Suppressor macrophage treated with lipopolysaccharide for 1 hour (primary cell): ENCODE results near the gene DSE.

Experiments
- DNase-seq, 3 donors: peaks; one replicate each; pipeline ENCODE4 v3.0.0-alpha.2; 2020 to 2022

DSE gene

DNA sequence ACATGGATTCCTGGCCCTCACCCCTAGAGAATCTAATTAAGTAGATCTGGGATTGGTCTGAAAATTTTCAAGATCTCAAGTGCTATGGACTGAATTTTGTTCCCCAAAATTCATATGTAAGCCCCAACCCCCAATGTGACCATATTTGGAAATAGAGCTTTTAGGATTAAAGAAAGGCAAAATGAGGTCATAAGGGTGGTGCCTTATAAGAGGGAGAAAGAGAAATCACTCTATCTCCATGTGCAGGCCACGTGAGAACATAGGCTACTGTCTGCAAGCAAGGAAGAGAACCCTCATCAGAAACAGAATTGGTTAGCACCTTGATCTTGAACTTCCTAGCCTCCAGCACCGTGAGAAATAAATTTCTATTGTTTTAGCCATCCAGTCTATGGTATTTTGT lies 8.5 kb upstream of the DSE start:
- DNase-seq = no peak

DNA sequence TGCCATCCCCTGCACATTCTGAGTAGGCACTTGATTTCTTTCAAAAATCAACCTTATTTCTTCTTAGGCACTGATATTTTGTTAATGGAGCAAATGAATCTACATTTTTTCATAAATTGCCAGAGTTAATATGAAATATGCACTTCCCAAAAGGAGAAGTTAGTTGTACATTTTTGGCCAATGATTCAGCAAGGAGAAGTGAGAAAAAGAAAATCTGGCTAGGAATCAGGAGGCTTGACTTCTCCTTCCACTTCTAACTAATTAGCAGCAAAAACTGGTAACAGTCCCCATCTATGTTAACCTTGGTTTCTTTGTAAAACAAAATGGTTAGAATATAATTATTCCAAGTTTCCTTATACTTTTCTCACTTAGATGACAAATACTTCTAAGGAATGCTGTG lies 7.0 kb upstream of the DSE start:
- peak; percentile 64 to 89 (median 86) for DNase-seq

- DNase-seq = peak; percentile 51 to 82 (median 68)
Measured at GRCh38 chr6:116364321-116364720, 6.4 kb upstream of the DSE start.

- DNase-seq = no peak
Measured at GRCh38 chr6:116365743-116366142, 5.0 kb upstream of the DSE start.

DNA sequence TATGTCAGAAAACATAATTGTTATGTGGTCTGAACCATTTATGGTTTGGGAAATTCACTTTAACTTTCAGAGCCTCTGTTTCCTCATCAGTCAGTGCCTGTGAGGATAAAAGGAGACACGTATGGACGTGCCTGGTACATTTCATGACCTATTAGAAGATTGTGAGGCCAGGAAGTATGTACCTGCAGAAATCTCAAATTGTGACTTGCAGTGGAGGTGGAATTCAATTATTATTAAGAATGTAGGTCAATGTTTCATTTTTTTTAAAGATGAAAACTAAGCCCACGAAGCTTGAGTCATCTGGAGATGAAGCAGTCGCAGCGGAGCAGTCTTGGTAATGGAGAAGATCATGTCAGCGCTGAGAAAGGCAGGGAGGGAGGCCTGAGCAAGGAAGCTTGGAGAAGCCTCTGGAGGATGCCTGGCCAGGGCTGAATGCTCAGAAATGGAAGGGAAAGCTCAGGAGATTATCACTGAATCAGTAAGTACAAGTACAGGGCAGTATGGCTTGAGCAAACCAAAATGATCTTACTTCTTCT lies 3.9 kb upstream of the DSE start:
- DNase-seq = no peak

DNA sequence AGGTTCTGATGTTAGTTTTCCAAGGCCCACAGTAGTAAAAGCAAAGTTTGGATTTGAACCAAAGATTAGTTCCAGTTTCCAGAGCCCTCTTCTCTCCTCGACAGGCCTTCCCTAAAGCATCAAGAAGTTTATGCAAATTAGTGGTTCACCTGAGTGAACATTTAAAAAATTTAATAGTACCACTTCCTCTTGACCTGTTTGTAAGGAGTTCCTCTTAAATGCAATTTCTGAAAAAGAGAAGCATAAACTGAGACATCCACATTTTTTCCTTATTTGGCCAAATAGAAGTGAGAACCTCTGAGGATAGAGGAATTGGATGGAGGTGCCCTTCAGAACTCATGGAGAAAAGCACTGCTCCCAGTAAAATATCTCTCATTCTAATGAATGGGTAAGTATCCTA lies 1.2 kb upstream of the DSE start:
- peak in 1 of 3 donors; percentile 43 for DNase-seq

DNA sequence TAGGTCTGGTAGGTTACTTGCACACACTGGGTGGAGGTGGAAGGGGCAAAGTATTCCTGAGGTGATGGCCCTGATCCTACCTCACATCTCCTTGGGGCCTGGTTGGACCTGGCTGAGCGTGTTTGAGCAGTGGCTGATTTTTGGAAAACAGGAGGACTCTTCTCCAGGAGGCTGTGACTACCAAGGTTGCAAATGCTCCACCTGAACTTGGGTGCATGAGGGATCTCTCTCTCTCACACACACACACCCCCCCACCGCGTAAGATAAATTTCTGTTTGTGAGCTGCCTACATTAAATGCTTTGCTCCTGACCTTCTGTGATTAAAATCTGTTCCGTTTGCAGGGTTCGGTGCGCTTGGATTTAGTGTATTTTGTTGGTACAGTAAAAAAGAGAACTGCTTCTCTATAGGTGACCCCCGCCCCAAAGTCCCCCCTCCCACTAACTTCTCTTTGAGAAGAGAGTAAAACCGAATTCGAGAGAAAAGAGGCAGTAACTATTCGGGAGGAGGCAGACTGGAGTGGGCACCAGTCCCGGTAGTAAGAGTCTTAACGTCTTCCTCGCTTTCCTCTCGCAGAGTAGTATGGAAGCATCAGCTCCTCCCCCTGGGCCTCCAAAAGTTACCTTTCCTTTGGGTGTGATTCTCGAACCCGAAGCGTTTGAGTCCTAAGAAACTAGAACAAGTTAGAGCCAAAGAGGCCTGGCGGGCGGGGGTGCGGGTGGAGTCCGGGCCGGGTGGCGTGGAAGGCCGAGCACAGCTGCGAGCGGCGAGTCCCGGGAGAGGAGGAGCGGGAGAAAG lies 585 bp upstream of the DSE start:
- no peak for DNase-seq

DNA sequence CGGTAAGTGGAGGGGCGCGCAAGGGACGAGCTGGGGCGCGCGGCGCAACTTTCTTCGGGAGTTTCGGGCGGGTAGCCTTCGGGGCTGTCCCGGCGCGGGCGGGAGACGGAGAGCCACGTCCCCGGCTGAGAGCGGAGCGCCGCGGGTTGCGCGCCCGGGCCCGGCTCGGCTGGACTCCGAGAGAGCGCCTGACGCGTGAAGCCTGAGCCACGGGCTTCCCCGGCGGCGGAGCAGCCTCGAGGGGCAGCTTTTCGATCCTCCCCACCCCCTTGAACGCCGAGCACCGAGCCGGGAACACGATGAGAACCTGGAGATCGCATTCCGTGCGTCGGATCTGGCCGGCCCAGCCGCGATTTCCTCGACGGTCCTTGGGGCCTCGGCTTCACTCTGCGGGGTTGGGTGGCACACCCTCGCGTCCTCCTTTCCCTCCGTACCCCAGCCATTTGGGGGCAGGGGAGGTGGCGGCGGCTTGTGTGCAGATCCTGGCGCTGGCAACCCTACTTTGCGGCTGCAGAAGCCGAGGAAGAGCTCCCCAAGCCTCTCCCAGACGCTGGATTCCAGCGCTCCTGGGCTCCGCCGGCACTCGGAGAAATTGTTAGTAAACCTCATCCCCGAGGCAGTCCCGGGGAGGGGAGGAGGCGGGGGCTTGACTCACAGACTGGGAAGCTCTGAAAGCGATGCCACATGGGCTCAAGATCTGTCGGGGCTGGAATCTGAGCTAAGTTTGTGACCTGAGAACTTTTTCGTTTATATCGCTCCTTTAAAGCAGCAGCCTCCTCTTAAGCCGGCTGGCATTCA lies 572 bp downstream of the DSE start:
- peak; percentile 88 to 92 (median 89) for DNase-seq

DNA sequence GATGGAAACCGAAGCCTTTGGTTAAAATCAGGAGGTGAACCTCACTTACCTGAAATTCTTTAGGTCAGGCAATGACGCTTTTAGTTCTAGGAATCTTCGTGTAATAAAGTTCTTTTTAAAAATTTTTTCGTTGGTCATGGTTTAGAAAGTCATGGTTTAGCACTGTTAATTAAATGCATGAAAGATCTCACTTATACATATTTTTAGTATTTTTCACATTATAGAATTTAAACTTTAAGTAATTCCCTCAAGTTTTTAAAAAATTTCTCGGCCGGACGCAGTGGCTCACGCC lies 1.1 kb downstream of the DSE start:
- DNase-seq = no peak

GRCh38 chr6:116373300-116373699 lies 2.6 kb downstream of the DSE start:
- DNase-seq = peak in 1 of 3 donors; percentile 48

- no peak for DNase-seq
Measured at GRCh38 chr6:116373940-116374339, 3.2 kb downstream of the DSE start.

GRCh38 chr6:116374586-116374985 lies 3.8 kb downstream of the DSE start:
- no peak for DNase-seq

- DNase-seq = no peak
Measured at GRCh38 chr6:116375262-116375661, 4.5 kb downstream of the DSE start.

DNA sequence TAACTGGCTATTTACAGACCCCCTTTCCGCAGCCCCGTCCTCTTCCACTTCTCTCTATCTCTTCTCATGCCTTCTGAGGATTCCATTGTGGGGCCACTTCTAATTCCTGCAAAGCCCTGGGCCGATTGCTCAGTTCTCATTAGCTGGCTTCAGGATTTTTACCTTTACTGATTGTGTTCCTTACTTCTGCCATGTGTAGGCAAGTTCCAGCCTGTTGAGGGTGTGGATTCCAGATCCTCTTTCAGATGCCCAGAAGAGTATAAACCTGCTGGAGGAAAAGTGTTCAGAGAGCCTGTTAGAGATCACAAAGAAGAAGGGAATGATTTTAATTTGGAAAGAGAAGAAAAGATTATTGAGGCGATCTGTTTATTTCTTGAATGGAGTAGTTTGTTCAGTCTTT lies 5.4 kb downstream of the DSE start:
- no peak for DNase-seq

DNA sequence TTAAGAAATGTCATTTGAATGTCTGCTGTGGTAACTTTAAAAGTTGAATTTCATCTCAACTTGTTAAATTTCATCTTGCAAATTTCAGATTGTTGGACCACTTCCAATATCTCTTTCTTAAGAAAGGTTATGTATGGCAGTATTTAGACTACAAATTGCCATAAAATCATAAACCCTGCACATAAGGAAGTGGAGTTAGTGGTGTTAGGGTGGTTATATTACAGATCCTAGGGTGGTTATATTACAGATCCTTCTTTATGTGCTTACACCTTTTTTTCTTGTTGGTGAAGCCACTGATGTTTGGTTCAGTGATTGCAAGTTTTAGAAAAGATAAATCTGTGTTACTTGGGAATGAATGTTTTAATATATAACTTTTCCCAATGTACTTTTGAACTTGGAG lies 9.0 kb downstream of the DSE start:
- no peak for DNase-seq

DNA sequence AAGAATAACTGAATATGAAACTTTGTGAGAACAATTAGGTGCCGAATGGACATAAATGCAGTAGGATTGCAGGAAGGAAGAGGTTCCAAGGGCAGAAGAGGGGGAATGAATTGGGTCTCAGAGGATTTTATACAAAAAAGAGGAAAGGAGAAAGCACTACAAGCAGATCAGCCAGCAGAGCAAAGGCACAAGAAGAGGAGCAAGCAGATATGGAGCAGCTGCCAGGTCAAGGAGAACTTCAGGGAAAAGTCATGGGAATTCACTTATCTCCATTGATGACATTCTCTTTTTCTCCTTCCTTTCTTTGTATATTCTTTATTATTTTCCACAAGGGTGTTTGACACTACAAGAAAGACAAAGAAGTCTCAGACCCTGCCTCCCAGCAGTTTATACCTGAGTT lies 9.6 kb downstream of the DSE start:
- DNase-seq = no peak

DNA sequence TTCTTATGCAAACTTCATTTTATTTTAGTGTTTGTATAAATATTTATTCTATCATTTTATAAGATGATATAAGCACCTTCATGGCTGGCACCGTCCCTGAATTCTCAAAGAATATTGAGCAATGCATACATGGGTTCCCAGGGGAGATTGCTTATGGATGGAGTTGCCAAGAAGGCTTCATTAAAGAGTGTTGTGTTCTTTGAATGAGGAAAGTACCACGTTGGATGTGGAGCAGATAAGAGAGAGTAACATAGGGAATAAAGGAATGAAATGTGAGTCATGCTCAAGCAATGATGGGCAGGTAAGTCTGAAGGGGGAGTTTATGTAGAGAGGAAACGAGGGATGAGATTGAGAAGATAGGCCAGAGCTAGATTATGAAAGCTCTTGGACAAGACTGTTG lies 10.3 kb downstream of the DSE start:
- no peak for DNase-seq

- DNase-seq = no peak
Measured at GRCh38 chr6:116382587-116382986, 11.8 kb downstream of the DSE start.

DNA sequence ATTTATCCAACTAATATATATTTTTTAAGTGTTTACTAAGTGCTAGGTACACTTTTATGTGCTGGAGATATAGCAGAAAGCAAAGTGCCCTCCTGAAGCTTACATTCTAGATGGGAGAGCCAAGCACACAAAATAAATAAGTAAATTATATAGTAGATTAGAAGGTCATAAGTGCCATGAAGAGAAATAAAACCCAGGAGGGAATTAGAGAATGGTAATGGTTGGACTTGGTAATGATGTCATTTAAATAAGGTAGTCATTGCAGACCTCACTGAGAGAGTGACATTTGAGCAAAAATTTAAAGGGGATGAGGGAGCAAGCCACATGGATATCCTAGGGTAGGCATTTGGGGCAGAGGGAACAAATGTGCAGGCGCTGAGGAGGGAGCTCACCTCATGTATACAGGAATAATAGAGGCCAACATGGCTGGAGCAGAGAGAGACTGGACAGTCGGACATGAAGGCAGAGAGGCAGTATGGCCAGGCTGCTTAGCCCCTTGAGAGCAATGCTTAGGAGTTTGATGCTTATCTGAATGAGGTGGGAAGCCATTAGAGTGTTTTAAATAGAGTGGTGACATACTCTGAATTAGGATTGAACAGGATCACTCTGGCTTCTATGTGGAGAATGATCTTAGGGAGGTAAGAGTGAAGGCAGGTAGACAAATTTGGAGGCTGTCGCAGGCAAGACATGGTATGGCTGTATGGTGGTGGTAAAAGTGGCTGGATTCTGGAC lies 14.1 kb downstream of the DSE start:
- DNase-seq = no peak

DNA sequence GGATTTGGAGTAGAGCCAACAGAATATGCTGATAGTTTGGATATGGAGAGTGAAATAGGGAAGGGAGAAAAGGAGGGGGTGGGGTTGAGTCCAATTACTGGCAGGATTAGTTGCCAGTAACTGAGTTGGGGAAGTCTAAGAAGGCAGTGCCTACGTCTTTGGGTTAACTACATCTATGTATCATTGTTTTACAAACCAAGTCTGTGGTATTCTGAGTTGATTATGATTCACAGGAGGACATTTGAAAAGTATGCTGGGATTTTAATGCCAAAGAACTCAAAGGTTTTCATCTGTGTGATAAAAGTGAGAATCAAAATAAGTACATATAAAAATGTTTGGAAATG lies 14.7 kb downstream of the DSE start:
- DNase-seq = peak; percentile 85 to 94 (median 90)

- peak in 1 of 3 donors; percentile 66 for DNase-seq
Measured at GRCh38 chr6:116385921-116386320, 15.2 kb downstream of the DSE start.

DNA sequence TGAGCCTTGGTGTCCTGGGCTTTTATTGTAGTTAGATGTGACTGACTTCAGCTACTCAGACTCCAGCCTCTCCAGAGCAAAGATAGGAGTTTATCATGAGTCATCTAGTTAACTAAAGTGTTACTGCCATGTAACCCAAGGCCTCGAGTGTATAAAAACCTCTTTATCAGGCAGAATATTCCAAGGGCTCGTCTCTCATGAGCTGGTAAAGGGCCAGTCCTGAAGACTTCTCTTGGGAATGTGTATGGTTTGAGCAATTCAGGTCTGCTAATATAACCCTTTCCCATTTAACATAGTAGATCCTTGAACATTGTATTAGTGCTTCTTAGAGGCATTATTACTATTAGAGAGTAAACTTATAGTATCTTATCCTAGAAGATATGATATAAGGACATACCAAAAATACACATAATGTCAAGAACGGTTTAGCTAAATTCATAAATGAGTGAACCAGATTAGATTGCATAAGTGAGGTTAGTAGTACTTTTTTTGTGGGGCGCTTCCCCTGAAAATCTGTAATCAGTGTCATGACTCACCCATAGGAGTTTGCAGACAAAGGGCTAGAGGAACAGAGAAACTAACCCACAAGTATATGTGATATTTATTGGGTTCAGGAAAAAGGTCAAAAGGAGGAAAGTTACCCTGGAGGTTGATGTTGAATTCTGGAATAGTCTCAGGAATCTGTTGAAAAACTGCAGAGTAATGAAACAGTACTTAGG lies 16.0 kb downstream of the DSE start:
- peak; percentile 64 to 86 (median 86) for DNase-seq

GRCh38 chr6:116387374-116387773 lies 16.6 kb downstream of the DSE start:
- DNase-seq = peak; percentile 84 to 92 (median 89)
